Upper lobe of left lung (tissue), 4 donors: ENCODE measurements around the gene ZBTB26.

Source experiments
- POLR2A ChIP-seq, 4 donors: fragments of 450-650 bp; IDR thresholded peaks; one replicate each; pipeline ENCODE4 v1.5.1; 2016 to 2017; ENCODE audit warnings: antibody characterized with exemption in 4 of 4, mild to moderate bottlenecking in 2 of 4
- POLR2AphosphoS5 ChIP-seq, 2 donors: sonication (generic); formaldehyde crosslinking; IDR thresholded peaks; one replicate each; pipeline ENCODE4 v1.5.1; 2017; ENCODE audit warnings: antibody characterized with exemption in 2 of 2
- TF ChIP-seq, protein P1 (sequence below), 6 experiments: fragments of 450-650 bp in 4 of 6; fragments of 200-600 bp in 2 of 6; sonication (generic) in 2 of 6; IDR thresholded peaks; one replicate each; pipeline ENCODE4 v1.5.1; 2016 to 2019; ENCODE audit warnings: antibody characterized with exemption in 6 of 6

DNA sequence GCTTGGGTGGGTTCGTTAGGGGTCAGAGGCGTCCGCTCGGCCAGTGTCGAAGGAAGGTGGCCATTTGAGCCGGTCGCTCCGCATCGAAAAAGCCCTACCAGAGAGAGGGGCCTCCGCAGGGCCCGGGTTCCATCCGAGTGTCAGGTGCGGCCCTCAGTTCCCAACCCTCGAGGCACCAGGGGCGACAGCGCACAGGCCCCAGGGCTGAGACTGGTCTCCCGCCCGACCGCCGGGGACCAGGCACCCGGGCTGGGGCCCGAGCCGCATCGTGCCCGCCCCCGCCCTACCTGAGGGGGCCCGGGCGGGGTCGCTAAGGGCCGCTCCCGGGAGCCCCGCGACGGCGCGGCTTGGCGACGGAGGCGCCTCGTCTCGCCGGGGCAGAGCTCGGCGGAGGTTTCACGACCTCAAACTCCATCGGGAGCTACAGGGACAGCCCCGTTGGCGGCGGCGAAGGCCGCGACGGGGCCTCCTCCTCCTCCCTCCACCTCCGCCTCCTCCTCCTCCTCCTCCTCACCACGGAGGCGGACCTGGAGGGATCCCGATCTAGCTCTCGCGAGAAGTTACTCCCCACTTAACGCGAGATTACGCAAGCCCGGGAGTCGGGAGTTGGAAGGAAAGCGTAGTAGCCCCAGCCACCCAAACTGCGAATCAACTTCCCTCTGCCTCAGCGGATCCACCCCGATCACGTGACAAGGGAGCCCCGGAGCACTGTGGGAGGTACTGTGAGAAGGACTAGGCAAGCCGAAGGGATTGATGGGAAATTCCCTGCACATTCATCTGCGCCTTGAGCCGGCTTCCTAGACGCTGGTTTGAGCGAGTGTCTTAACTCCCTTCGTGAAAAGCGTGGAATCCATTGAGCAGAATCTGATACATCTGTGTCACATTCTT, 26.2 kb downstream of the ZBTB26 start, which contains the start of gene RC3H2:
- TF ChIP-seq, protein P1, sequence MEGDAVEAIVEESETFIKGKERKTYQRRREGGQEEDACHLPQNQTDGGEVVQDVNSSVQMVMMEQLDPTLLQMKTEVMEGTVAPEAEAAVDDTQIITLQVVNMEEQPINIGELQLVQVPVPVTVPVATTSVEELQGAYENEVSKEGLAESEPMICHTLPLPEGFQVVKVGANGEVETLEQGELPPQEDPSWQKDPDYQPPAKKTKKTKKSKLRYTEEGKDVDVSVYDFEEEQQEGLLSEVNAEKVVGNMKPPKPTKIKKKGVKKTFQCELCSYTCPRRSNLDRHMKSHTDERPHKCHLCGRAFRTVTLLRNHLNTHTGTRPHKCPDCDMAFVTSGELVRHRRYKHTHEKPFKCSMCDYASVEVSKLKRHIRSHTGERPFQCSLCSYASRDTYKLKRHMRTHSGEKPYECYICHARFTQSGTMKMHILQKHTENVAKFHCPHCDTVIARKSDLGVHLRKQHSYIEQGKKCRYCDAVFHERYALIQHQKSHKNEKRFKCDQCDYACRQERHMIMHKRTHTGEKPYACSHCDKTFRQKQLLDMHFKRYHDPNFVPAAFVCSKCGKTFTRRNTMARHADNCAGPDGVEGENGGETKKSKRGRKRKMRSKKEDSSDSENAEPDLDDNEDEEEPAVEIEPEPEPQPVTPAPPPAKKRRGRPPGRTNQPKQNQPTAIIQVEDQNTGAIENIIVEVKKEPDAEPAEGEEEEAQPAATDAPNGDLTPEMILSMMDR (IDR thresholded peaks at IDR 0.05): peak in 3 of 6 experiments; percentile 4 to 30 (median 28)
- TF ChIP-seq POLR2AphosphoS5 (IDR thresholded peaks at IDR 0.05) (peak; percentile 92 to 97), POLR2A (IDR thresholded peaks at IDR 0.05) (peak; percentile 80 to 99 (median 95))
